Brain microvascular endothelial cell (primary cell): ENCODE data around the gene MED31.
"Not testable (repeated sequence)": the region's sequence is repeated elsewhere in the genome, so short reads cannot be mapped to it uniquely, and the experiment has no call there.

Source experiments
- DNase-seq: peaks from one replicate; pipeline ENCODE4 v3.0.0-alpha.2; 2020
- H3K27ac ChIP-seq: fragments of 250-450 bp; sonication (Bioruptor Pico); 2 replicates; pipeline ENCODE4 v1.5.1; 2020; ENCODE audit warnings: mild to moderate bottlenecking, moderate library complexity
- H3K27me3 ChIP-seq: fragments of 250-450 bp; sonication (Bioruptor Pico); replicated peaks from 2 replicates; pipeline ENCODE4 v1.5.1; 2020; ENCODE audit warnings: mild to moderate bottlenecking
- H3K36me3 ChIP-seq: fragments of 250-450 bp; sonication (Bioruptor Pico); replicated peaks from 2 replicates; pipeline ENCODE4 v1.5.1; 2020; ENCODE audit warnings: mild to moderate bottlenecking
- H3K4me3 ChIP-seq: 2 replicates; pipeline ENCODE4 v1.5.1; 2011; ENCODE audit warnings: low read depth, mild to moderate bottlenecking, control low read depth, low read length, moderate library complexity
- in situ Hi-C: cut with HindIII; loops from 2 replicates; pipeline ENCODE4 v1.10.0; 2017; ENCODE audit warnings: low sequenced_read_pairs, low pct_ligation_motif_present
- TF ChIP-seq, protein P1 (sequence below): IDR thresholded peaks from 2 replicates; pipeline ENCODE4 v1.5.1; 2011; ENCODE audit warnings: low read depth, mild to moderate bottlenecking, moderate library complexity, low read length, control low read depth, inconsistent platforms; ENCODE audit errors: missing control alignments

The MED31 gene

DNA sequence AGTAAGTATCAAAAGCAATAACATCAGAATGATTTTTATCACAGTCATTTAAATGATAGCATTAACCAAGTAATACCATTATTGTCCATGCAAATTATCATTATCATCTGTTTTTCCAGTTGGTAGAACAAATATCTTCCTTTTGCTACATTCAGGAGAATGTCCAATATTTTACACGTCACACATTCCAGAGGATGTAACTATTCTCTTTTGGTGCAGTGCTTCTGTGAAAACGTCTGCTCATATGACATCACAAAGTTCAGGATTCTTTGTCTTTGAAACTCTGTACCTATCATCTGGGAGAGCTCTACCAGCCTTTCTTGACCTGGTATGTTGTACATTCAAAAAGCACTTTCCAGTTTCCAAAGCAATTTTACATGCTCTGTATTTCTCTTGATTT lies 54.9 kb downstream of the MED31 start:
- TF ChIP-seq, protein P1, sequence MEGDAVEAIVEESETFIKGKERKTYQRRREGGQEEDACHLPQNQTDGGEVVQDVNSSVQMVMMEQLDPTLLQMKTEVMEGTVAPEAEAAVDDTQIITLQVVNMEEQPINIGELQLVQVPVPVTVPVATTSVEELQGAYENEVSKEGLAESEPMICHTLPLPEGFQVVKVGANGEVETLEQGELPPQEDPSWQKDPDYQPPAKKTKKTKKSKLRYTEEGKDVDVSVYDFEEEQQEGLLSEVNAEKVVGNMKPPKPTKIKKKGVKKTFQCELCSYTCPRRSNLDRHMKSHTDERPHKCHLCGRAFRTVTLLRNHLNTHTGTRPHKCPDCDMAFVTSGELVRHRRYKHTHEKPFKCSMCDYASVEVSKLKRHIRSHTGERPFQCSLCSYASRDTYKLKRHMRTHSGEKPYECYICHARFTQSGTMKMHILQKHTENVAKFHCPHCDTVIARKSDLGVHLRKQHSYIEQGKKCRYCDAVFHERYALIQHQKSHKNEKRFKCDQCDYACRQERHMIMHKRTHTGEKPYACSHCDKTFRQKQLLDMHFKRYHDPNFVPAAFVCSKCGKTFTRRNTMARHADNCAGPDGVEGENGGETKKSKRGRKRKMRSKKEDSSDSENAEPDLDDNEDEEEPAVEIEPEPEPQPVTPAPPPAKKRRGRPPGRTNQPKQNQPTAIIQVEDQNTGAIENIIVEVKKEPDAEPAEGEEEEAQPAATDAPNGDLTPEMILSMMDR, result no peak
- peaks cover 38% of the 10 kb centered on the region for H3K36me3 ChIP-seq

DNA sequence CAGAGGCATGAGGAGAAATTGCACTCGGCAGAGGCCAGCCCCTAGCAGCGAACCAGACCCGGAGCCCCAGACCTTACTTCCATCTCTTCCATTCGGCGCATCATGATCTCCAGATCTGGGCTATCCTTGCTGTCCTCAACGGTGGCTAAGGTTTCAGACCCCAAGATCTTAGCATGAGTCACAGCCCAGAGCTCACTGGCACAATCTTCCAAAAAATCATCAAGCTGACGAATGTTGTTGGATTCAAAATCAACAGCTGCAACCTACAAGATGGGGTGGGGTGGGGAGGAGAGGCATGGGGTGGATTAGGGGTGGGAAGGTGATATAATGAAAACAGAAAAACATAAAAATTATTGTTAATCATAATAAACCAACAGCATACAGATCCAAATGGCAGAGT lies 55.3 kb downstream of the MED31 start:
- DNase-seq, result no peak
- H3K4me3 ChIP-seq, result no peak overlapping the region
- no peaks in the 10 kb centered on the region for H3K27me3 ChIP-seq
- in situ Hi-C loops, result no loop called here
- H3K27ac ChIP-seq, result no peak overlapping the region
- TF ChIP-seq, protein P1, result no peak
- H3K36me3 ChIP-seq, result peaks cover 38% of the 10 kb centered on the region

More for the DNA sequence above, 54.9 kb downstream of the MED31 start:
- no peak overlapping the region for H3K4me3 ChIP-seq
- no peak overlapping the region for H3K27ac ChIP-seq
- no peaks in the 10 kb centered on the region for H3K27me3 ChIP-seq
- in situ Hi-C loops, result no loop called here
- no peak for DNase-seq

DNA sequence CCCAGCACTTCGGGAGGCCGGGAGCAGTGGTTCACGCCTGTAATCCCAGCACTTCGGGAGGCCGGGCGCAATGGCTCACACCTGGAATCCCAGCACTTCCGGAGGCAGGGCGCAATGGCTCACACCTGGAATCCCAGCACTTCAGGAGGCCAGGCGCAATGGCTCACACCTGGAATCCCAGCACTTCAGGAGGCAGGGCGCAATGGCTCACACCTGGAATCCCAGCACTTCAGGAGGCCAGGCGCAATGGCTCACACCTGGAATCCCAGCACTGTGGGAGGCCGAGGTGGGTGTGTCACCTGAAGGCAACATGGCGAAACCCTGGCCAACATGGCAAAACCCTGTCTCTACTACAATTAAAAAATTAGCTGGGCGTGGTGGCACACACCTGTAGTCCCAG lies 58.0 kb downstream of the MED31 start:
- H3K27ac ChIP-seq, H3K4me3 ChIP-seq, H3K27me3 ChIP-seq, DNase-seq, in situ Hi-C loops: not testable (repeated sequence)
- peaks cover 50% of the 10 kb centered on the region for H3K36me3 ChIP-seq
